Neural cell (in vitro differentiated cells): Measurements from ENCODE around the gene ZNF783. TPM values are rescaled to one million over a fixed set of nuclear protein-coding genes. Genes with fewer than 3 reads are reported as not detected.

Source experiments
- H2AFZ ChIP-seq: fragments of 200-600, 300-800 bp; sonication (generic), shearing (Covaris generic); 2 replicates; pipeline ENCODE4 v1.6.0; 2014; ENCODE audit warnings: low read depth, mild to moderate bottlenecking, antibody characterized with exemption, low read length, moderate library complexity
- H3F3A ChIP-seq: fragments of 200-600 bp; shearing (Covaris generic); 2 replicates; pipeline ENCODE4 v1.6.1; 2016; ENCODE audit warnings: mild to moderate bottlenecking, moderate library complexity, mixed read lengths, antibody characterized with exemption, low read length; ENCODE audit not compliant: insufficient read depth, poor library complexity, severe bottlenecking
- H3K27ac ChIP-seq: fragments of 200-600, 300-800 bp; sonication (generic), shearing (Covaris generic); 2 replicates; pipeline ENCODE4 v1.5.1; 2014; ENCODE audit warnings: mild to moderate bottlenecking, low read length, moderate library complexity
- H3K27me3 ChIP-seq: fragments of 300-800, 200-600 bp; sonication (generic), shearing (Covaris generic); 2 replicates; pipeline ENCODE4 v1.6.0; 2014; ENCODE audit warnings: mild to moderate bottlenecking, low read depth, low read length, moderate library complexity; ENCODE audit not compliant: insufficient read depth
- H3K36me3 ChIP-seq: fragments of 300-800, 200-600 bp; sonication (generic), shearing (Covaris generic); 2 replicates; pipeline ENCODE4 v1.5.1; 2014; ENCODE audit warnings: mild to moderate bottlenecking, antibody characterized with exemption, low read length, moderate library complexity; ENCODE audit not compliant: insufficient read depth
- H3K4me2 ChIP-seq: fragments of 300-800, 200-600 bp; sonication (generic), shearing (Covaris generic); 2 replicates; pipeline ENCODE4 v1.6.0; 2014; ENCODE audit warnings: mild to moderate bottlenecking, low read length
- H3K4me3 ChIP-seq: fragments of 300-800, 200-600 bp; sonication (generic), shearing (Covaris generic); 2 replicates; pipeline ENCODE4 v1.5.1; 2014; ENCODE audit warnings: mild to moderate bottlenecking, low read length, moderate library complexity
- H3K79me2 ChIP-seq: fragments of 200-600 bp; shearing (Covaris generic); replicated peaks from 2 replicates; pipeline ENCODE4 v1.6.0; 2014; ENCODE audit warnings: mild to moderate bottlenecking, low read length, moderate library complexity; ENCODE audit not compliant: insufficient read depth
- H3K9ac ChIP-seq: fragments of 300-800, 200-600 bp; sonication (generic), shearing (Covaris generic); 2 replicates; pipeline ENCODE4 v1.6.1; 2016; ENCODE audit warnings: mild to moderate bottlenecking, low read length, mixed read lengths
- H3K9me2 ChIP-seq: fragments of 200-600 bp; shearing (Covaris generic); 2 replicates; pipeline ENCODE4 v1.6.1; 2016; ENCODE audit warnings: mild to moderate bottlenecking, low read length, mixed read lengths; ENCODE audit not compliant: insufficient read depth
- H3K9me3 ChIP-seq: fragments of 200-600, 300-800 bp; sonication (generic), shearing (Covaris generic); 2 replicates; pipeline ENCODE4 v1.6.1; 2016; ENCODE audit warnings: mild to moderate bottlenecking, mixed run types, low read length, moderate library complexity, mixed read lengths
- H4K20me1 ChIP-seq: fragments of 200-600 bp; shearing (Covaris generic); 2 replicates; pipeline ENCODE4 v1.6.1; 2016; ENCODE audit warnings: mild to moderate bottlenecking, mixed run types; ENCODE audit not compliant: insufficient read depth
- CTCF ChIP-seq: fragments of 450-650 bp; IDR thresholded peaks from 2 replicates; pipeline ENCODE4 v1.5.1; 2014; ENCODE audit warnings: antibody characterized with exemption, mild to moderate bottlenecking, moderate library complexity; ENCODE audit not compliant: poor library complexity, severe bottlenecking
- EP300 ChIP-seq: fragments of 450-650 bp; conservative IDR thresholded peaks from 2 replicates; pipeline ENCODE4 v1.6.1; 2014; ENCODE audit warnings: antibody characterized with exemption, mild to moderate bottlenecking, moderate library complexity; ENCODE audit not compliant: poor library complexity, severe bottlenecking
- EZH2 ChIP-seq: fragments of 200-600, 300-800 bp; shearing (Covaris generic), sonication (generic); IDR thresholded peaks from 2 replicates; pipeline ENCODE4 v1.6.1; 2014; ENCODE audit warnings: antibody characterized with exemption, low read length, borderline replicate concordance, mild to moderate bottlenecking; ENCODE audit not compliant: insufficient read depth, poor library complexity, severe bottlenecking
- MXI1 ChIP-seq: fragments of 450-650 bp; conservative IDR thresholded peaks from 2 replicates; pipeline ENCODE4 v1.6.1; 2014; ENCODE audit warnings: antibody characterized with exemption, mild to moderate bottlenecking; ENCODE audit not compliant: poor library complexity, severe bottlenecking
- POLR2AphosphoS5 ChIP-seq: IDR thresholded peaks from 2 replicates; pipeline ENCODE4 v1.6.1; 2012
- RAD21 ChIP-seq: fragments of 450-650 bp; conservative IDR thresholded peaks from 2 replicates; pipeline ENCODE4 v1.6.1; 2014; ENCODE audit warnings: antibody characterized with exemption, mild to moderate bottlenecking, moderate library complexity
- REST ChIP-seq: IDR thresholded peaks from 2 replicates; pipeline ENCODE4 v1.6.1; 2012; ENCODE audit warnings: borderline replicate concordance
- SMC3 ChIP-seq: fragments of 450-650 bp; conservative IDR thresholded peaks from 2 replicates; pipeline ENCODE4 v1.6.1; 2014; ENCODE audit warnings: antibody characterized with exemption, mild to moderate bottlenecking, moderate library complexity; ENCODE audit not compliant: poor library complexity
- TAF1 ChIP-seq: IDR thresholded peaks from 2 replicates; pipeline ENCODE4 v1.6.1; 2012; ENCODE audit warnings: low read depth
- polyA plus RNA-seq: library from polyadenylated mRNA; depleted of rRNA; stranded (reverse); fragments of >200 nt; gene quantifications from 2 replicates; pipeline ENCODE4 v1.2.3, GENCODE V29; 2014

ZNF783 gene
- polyA plus RNA-seq, 1 donor from 2014 or later = 23.9 TPM

- H3F3A ChIP-seq = no peaks in the 10 kb centered on the region
- no peak overlapping the region for H3K9ac ChIP-seq
- H3K36me3 ChIP-seq = no peaks in the 10 kb centered on the region
- no peak overlapping the region for H3K4me3 ChIP-seq
- H3K4me2 ChIP-seq = no peak overlapping the region
- no peaks in the 10 kb centered on the region for H3K27me3 ChIP-seq
- no peaks in the 10 kb centered on the region for H4K20me1 ChIP-seq
- no peaks in the 10 kb centered on the region for H3K79me2 ChIP-seq
- H3K27ac ChIP-seq = no peak overlapping the region
- no peaks in the 10 kb centered on the region for H3K9me2 ChIP-seq
- TF ChIP-seq POLR2AphosphoS5 (no peak), TAF1 (no peak), EZH2 (no peak), SMC3 (no peak), EP300 (no peak), CTCF (no peak), REST (no peak), MXI1 (no peak), RAD21 (no peak)
- H2AFZ ChIP-seq = no peak overlapping the region
- H3K9me3 ChIP-seq = no peaks in the 10 kb centered on the region
Measured at GRCh38 chr7:149325248-149325647, 63.3 kb downstream of the ZNF783 start.

- no peaks in the 10 kb centered on the region for H3K27me3 ChIP-seq
- no peaks in the 10 kb centered on the region for H3K9me2 ChIP-seq
Measured at GRCh38 chr7:149329265-149329664, 67.3 kb downstream of the ZNF783 start.

More at GRCh38 chr7:149329265-149329664, 67.3 kb downstream of the ZNF783 start:
- no peak overlapping the region for H3K4me2 ChIP-seq
- H3K79me2 ChIP-seq = no peaks in the 10 kb centered on the region
- no peaks in the 10 kb centered on the region for H3K9me3 ChIP-seq
- TF ChIP-seq TAF1 = no peak
- TF ChIP-seq EZH2 = no peak
- TF ChIP-seq EP300 = no peak
- no peak for TF ChIP-seq REST
- no peak for TF ChIP-seq CTCF
- TF ChIP-seq MXI1 = no peak
- no peak overlapping the region for H2AFZ ChIP-seq
- H3K27ac ChIP-seq = no peak overlapping the region
- no peak overlapping the region for H3K9ac ChIP-seq
- H4K20me1 ChIP-seq = no peaks in the 10 kb centered on the region
- H3K36me3 ChIP-seq = no peaks in the 10 kb centered on the region
- no peaks in the 10 kb centered on the region for H3F3A ChIP-seq
- no peak overlapping the region for H3K4me3 ChIP-seq
